Measurements from ENCODE around the gene UPK1B. TPM values are rescaled to one million over a fixed set of nuclear protein-coding genes. Genes with fewer than 3 reads are reported as not detected.

Gene UPK1B
- total RNA-seq, 1 donor from 2014 or later: 0.14 TPM

DNA sequence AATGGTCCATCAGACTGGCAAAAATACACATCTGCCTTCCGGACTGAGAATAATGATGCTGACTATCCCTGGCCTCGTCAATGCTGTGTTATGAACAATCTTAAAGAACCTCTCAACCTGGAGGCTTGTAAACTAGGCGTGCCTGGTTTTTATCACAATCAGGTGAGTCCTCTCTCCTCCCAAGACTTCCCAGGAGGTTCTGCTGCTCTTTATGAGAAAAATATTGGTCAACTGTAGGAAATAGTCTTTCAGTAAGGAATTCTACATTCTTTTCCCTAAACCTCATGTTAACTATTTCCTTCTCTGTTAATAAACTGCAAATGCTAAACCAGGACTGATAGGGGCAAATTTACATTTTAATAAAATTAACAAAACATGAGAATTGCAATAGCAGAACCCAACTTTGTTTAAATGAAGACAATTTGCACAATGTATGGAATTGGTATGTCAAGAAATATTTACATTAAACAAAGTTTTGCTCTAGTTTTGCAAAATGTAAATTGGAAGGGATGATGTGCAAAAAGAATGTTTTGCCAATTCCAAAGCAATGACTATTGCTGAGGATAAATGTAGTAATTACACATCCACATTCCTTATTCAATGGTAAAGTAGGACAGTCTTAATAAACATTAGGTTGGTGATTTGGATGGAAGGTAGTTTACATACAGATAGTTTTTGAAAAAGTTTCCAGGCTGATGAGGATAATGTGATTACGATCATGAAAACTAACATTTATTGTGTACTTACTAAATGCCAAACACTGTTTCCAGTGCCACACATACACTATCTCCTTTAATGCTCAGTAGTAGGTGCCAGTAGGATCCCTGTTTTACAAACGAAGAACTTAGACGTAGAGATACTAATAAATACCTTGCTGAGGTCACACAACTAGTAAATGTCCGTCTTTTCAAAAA, 21.1 kb downstream of the UPK1B start:
- Histone ChIP-seq H3K36me3 (ENCODE audit: insufficient read depth, low read length) (no peaks in the 10 kb centered on the region), H3K27me3 (ENCODE audit: insufficient read depth, low read length) (no peaks in the 10 kb centered on the region), H3K9ac (ENCODE audit: low read length) (peak overlapping the region; percentile 25), H4K20me1 (ENCODE audit: insufficient read depth, low read length) (no peaks in the 10 kb centered on the region), H3K4me2 (ENCODE audit: low read length) (peak overlapping the region; percentile 37), H3K9me3 (ENCODE audit: insufficient read depth, low read depth, low read length) (no peaks in the 10 kb centered on the region), H3K27ac (ENCODE audit: low read depth, low read length) (peak overlapping the region; percentile 49), H3K4me3 (ENCODE audit: insufficient read depth, low read depth, low read length) (no peak overlapping the region), H3K4me1 (ENCODE audit: insufficient read depth, low read length) (peaks cover 15% of the 10 kb centered on the region), H3K79me2 (ENCODE audit: insufficient read depth, low read length) (no peaks in the 10 kb centered on the region), H2AFZ (ENCODE audit: low read depth, low read length) (no peak overlapping the region)
- Mint-ChIP-seq H3K27me3 (ENCODE audit: low read depth, unreplicated experiment) (no peaks in the 10 kb centered on the region), H3K9me3 (ENCODE audit: unreplicated experiment) (no peaks in the 10 kb centered on the region), H3K36me3 (ENCODE audit: low read depth, unreplicated experiment) (no peaks in the 10 kb centered on the region), H3K27ac (ENCODE audit: unreplicated experiment) (peak overlapping the region; percentile 88), H3K4me1 (ENCODE audit: low read depth, unreplicated experiment) (peaks cover 20% of the 10 kb centered on the region), H3K4me3 (ENCODE audit: unreplicated experiment) (peak overlapping the region; percentile 22)
- DNase-seq (ENCODE audit: low read depth) (peak; percentile 34), FAIRE-seq (peak; percentile 96)
- TF ChIP-seq, protein P1, sequence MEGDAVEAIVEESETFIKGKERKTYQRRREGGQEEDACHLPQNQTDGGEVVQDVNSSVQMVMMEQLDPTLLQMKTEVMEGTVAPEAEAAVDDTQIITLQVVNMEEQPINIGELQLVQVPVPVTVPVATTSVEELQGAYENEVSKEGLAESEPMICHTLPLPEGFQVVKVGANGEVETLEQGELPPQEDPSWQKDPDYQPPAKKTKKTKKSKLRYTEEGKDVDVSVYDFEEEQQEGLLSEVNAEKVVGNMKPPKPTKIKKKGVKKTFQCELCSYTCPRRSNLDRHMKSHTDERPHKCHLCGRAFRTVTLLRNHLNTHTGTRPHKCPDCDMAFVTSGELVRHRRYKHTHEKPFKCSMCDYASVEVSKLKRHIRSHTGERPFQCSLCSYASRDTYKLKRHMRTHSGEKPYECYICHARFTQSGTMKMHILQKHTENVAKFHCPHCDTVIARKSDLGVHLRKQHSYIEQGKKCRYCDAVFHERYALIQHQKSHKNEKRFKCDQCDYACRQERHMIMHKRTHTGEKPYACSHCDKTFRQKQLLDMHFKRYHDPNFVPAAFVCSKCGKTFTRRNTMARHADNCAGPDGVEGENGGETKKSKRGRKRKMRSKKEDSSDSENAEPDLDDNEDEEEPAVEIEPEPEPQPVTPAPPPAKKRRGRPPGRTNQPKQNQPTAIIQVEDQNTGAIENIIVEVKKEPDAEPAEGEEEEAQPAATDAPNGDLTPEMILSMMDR (IDR thresholded peaks at IDR 0.05; ENCODE audit: insufficient read depth, low read depth, low read length): no peak
- no peak for TF ChIP-seq EZH2 (IDR thresholded peaks at IDR 0.05; ENCODE audit: insufficient read depth, low read length)

DNA sequence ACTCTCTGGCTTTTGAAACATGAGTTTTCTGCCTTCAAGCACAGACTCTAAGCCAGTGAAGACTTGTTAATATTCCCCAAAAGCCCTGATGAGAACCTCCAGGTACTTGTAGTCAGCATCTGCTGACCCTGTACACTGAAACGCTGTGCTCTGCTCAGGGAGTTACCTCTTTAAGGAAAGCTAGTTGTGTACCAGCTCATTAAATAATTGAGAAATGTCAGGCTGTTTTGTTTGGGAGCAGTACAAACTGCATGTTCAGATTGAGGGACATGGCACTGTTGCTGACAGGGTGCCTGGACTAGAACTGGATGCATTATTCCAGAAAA, 21.7 kb downstream of the UPK1B start:
- Histone ChIP-seq H3K79me2 (ENCODE audit: insufficient read depth, low read length) (no peaks in the 10 kb centered on the region), H3K9ac (ENCODE audit: low read length) (peak overlapping the region; percentile 7), H3K4me3 (ENCODE audit: insufficient read depth, low read depth, low read length) (no peak overlapping the region), H3K9me3 (ENCODE audit: insufficient read depth, low read depth, low read length) (no peaks in the 10 kb centered on the region), H3K4me2 (ENCODE audit: low read length) (peak overlapping the region; percentile 37), H3K27ac (ENCODE audit: low read depth, low read length) (peak overlapping the region; percentile 20), H3K4me1 (ENCODE audit: insufficient read depth, low read length) (peaks cover 15% of the 10 kb centered on the region), H4K20me1 (ENCODE audit: insufficient read depth, low read length) (no peaks in the 10 kb centered on the region), H3K36me3 (ENCODE audit: insufficient read depth, low read length) (no peaks in the 10 kb centered on the region), H2AFZ (ENCODE audit: low read depth, low read length) (no peak overlapping the region), H3K27me3 (ENCODE audit: insufficient read depth, low read length) (no peaks in the 10 kb centered on the region)
- Mint-ChIP-seq H3K9me3 (ENCODE audit: unreplicated experiment) (no peaks in the 10 kb centered on the region), H3K4me1 (ENCODE audit: low read depth, unreplicated experiment) (peaks cover 20% of the 10 kb centered on the region), H3K27me3 (ENCODE audit: low read depth, unreplicated experiment) (no peaks in the 10 kb centered on the region), H3K27ac (ENCODE audit: unreplicated experiment) (no peak overlapping the region), H3K36me3 (ENCODE audit: low read depth, unreplicated experiment) (no peaks in the 10 kb centered on the region), H3K4me3 (ENCODE audit: unreplicated experiment) (no peak overlapping the region)
- FAIRE-seq (no peak), DNase-seq (ENCODE audit: low read depth) (no peak)
- TF ChIP-seq, protein P1 (IDR thresholded peaks at IDR 0.05; ENCODE audit: insufficient read depth, low read depth, low read length): no peak
- TF ChIP-seq EZH2 (IDR thresholded peaks at IDR 0.05; ENCODE audit: insufficient read depth, low read length): no peak

DNA sequence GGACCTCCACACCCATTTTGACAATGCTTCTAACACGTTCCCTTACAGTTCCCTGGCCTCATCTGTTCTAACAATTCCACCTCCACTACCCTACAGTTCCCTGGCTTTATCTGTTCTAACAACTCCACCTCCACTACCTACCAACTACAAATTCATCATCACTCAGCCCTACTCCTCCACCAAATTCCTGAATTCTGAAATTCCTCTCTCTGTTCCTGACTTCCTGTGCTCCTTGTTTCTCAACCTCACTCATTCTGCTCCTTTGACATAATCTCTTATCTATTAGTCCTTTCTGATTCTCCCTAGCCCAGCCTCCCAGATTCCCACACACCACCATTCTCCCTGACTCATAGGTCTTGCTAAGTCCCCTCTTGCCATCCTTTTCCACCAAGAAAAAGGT, 22.5 kb downstream of the UPK1B start:
- FAIRE-seq (no peak), DNase-seq (ENCODE audit: low read depth) (peak; percentile 53)
- peaks cover 15% of the 10 kb centered on the region for H3K4me1 ChIP-seq (ENCODE audit: insufficient read depth, low read length)
- H3K4me3 Mint-ChIP-seq (ENCODE audit: unreplicated experiment): no peak overlapping the region
- no peak overlapping the region for H3K4me3 ChIP-seq (ENCODE audit: insufficient read depth, low read depth, low read length)
- no peaks in the 10 kb centered on the region for H4K20me1 ChIP-seq (ENCODE audit: insufficient read depth, low read length)
- H3K27ac ChIP-seq (ENCODE audit: low read depth, low read length): no peak overlapping the region
- H3K9me3 Mint-ChIP-seq (ENCODE audit: unreplicated experiment): no peaks in the 10 kb centered on the region
- H3K36me3 ChIP-seq (ENCODE audit: insufficient read depth, low read length): no peaks in the 10 kb centered on the region
- no peaks in the 10 kb centered on the region for H3K36me3 Mint-ChIP-seq (ENCODE audit: low read depth, unreplicated experiment)
- H3K9ac ChIP-seq (ENCODE audit: low read length): no peak overlapping the region
- H3K27me3 ChIP-seq (ENCODE audit: insufficient read depth, low read length): no peaks in the 10 kb centered on the region
- no peaks in the 10 kb centered on the region for H3K79me2 ChIP-seq (ENCODE audit: insufficient read depth, low read length)
- TF ChIP-seq, protein P1 (IDR thresholded peaks at IDR 0.05; ENCODE audit: insufficient read depth, low read depth, low read length): no peak
- H3K4me1 Mint-ChIP-seq (ENCODE audit: low read depth, unreplicated experiment): peaks cover 20% of the 10 kb centered on the region
- H3K27ac Mint-ChIP-seq (ENCODE audit: unreplicated experiment): no peak overlapping the region
- no peaks in the 10 kb centered on the region for H3K27me3 Mint-ChIP-seq (ENCODE audit: low read depth, unreplicated experiment)
- H3K9me3 ChIP-seq (ENCODE audit: insufficient read depth, low read depth, low read length): no peaks in the 10 kb centered on the region
- no peak overlapping the region for H2AFZ ChIP-seq (ENCODE audit: low read depth, low read length)
- peak overlapping the region; percentile 14 for H3K4me2 ChIP-seq (ENCODE audit: low read length)

All from astrocyte (in vitro differentiated cells and primary cell).